Breast epithelium (tissue), 4 donors: ENCODE data around the gene ARHGEF3. TPM values are rescaled to one million over a fixed set of nuclear protein-coding genes. Genes with fewer than 3 reads are reported as not detected.
A peak's percentile ranks its signal among the peaks of the same experiment; 100 is the strongest.

Experiments
- DNase-seq, 2 donors: peaks; one replicate each; pipeline ENCODE4 v3.0.0-alpha.2; 2019; ENCODE audit warnings: low spot score in 2 of 2
- H3K27ac ChIP-seq, 2 donors: fragments of 200-600 bp; sonication (generic) in 1 of 2; one replicate each; pipeline ENCODE4 v1.5.1; 2016 to 2019; ENCODE audit warnings: mild to moderate bottlenecking in 1 of 2
- H3K27me3 ChIP-seq, 2 donors: fragments of 200-600 bp; sonication (generic) in 1 of 2; one replicate each; pipeline versions ENCODE4 v1.5.1 to v1.6.0; 2017 to 2019; ENCODE audit warnings: control low read depth in 1 of 2, mild to moderate bottlenecking in 1 of 2
- H3K36me3 ChIP-seq: fragments of 200-600 bp; one replicate; pipeline ENCODE4 v1.5.1; 2019
- H3K4me1 ChIP-seq, 2 donors: fragments of 200-600 bp; sonication (generic); one replicate each; pipeline ENCODE4 v1.5.1; 2016 to 2019; ENCODE audit warnings: control low read depth in 1 of 2
- H3K4me3 ChIP-seq, 3 donors: fragments of 200-600 bp; sonication (generic); 1 replicate in 2 of 3; 2 replicates in 1 of 3; pipeline ENCODE4 v1.5.1; 2016 to 2019; ENCODE audit warnings: mild to moderate bottlenecking in 3 of 3, moderate library complexity in 2 of 3
- H3K9me3 ChIP-seq, 2 donors: fragments of 200-600 bp; sonication (generic) in 1 of 2; one replicate each; pipeline ENCODE4 v1.5.1; 2016 to 2019; ENCODE audit warnings: control low read depth in 1 of 2
- POLR2A ChIP-seq: fragments of 450-650 bp; IDR thresholded peaks from one replicate; pipeline ENCODE4 v1.6.1; 2016; ENCODE audit warnings: antibody characterized with exemption, mild to moderate bottlenecking, moderate library complexity
- POLR2AphosphoS5 ChIP-seq, 3 donors: sonication (generic); formaldehyde crosslinking; IDR thresholded peaks; one replicate each; pipeline ENCODE4 v1.6.1; 2017; ENCODE audit warnings: antibody characterized with exemption in 3 of 3
- intact Hi-C: fragments of 100-400 bp; cut with DNase I; formaldehyde crosslinking; loops from one replicate; pipeline ENCODE4 v1.15.1; 2023; ENCODE audit warnings: low total_unique reads
- total RNA-seq, 3 donors: library from RNA; depleted of rRNA; stranded (reverse); fragments of >200 nt; gene quantifications; one replicate each; pipeline ENCODE4 v1.1.0, GENCODE V29; 2016
- TF ChIP-seq, protein P1 (sequence below), 3 donors: fragments of 450-650 bp; IDR thresholded peaks; one replicate each; pipeline ENCODE4 v1.5.1; 2016 to 2017; ENCODE audit warnings: antibody characterized with exemption in 3 of 3, mild to moderate bottlenecking in 3 of 3, moderate library complexity in 3 of 3

ARHGEF3 gene
- total RNA-seq, 3 donors from 2014 or later = 11.0 to 45.4 (median 25.2) TPM

GRCh38 chr3:56764904-56765547 is 36.7 kb downstream of the ARHGEF3 start:
- DNase-seq = no peak
- H3K9me3 ChIP-seq = no peaks in the 10 kb centered on the region
- intact Hi-C loops = no loop called here
- no peaks in the 10 kb centered on the region for H3K36me3 ChIP-seq
- no peak overlapping the region for H3K27ac ChIP-seq
- no peaks in the 10 kb centered on the region for H3K27me3 ChIP-seq
- no peaks in the 10 kb centered on the region for H3K4me1 ChIP-seq
- no peak overlapping the region for H3K4me3 ChIP-seq
- no peak for TF ChIP-seq POLR2AphosphoS5 (IDR thresholded peaks at IDR 0.05)
- TF ChIP-seq, protein P1, sequence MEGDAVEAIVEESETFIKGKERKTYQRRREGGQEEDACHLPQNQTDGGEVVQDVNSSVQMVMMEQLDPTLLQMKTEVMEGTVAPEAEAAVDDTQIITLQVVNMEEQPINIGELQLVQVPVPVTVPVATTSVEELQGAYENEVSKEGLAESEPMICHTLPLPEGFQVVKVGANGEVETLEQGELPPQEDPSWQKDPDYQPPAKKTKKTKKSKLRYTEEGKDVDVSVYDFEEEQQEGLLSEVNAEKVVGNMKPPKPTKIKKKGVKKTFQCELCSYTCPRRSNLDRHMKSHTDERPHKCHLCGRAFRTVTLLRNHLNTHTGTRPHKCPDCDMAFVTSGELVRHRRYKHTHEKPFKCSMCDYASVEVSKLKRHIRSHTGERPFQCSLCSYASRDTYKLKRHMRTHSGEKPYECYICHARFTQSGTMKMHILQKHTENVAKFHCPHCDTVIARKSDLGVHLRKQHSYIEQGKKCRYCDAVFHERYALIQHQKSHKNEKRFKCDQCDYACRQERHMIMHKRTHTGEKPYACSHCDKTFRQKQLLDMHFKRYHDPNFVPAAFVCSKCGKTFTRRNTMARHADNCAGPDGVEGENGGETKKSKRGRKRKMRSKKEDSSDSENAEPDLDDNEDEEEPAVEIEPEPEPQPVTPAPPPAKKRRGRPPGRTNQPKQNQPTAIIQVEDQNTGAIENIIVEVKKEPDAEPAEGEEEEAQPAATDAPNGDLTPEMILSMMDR (IDR thresholded peaks at IDR 0.05) = no peak
- no peak for TF ChIP-seq POLR2A

DNA sequence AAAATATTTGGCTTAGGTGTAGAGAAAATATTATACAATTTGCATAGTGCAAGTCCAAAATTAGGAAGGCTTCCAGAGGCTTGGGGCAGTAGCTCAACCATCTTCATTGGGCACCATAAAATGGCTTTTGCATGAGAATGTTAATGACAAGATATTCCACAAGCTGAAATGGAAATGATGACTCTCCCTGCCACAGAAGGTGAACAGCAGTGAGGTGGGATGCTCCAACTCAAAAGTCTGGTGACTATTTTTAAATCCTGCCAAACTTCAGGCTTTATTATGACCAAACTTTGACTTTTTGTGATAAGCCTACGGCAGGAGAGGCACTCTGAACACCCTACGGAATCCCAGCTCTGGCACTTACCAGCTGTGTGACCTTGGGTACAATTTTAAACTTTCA is 37.6 kb downstream of the ARHGEF3 start:
- Histone ChIP-seq H3K27me3 (no peaks in the 10 kb centered on the region), H3K4me1 (no peaks in the 10 kb centered on the region), H3K4me3 (no peak overlapping the region), H3K9me3 (no peaks in the 10 kb centered on the region), H3K36me3 (no peaks in the 10 kb centered on the region), H3K27ac (no peak overlapping the region)
- intact Hi-C loops = no loop called here
- TF ChIP-seq POLR2AphosphoS5 (IDR thresholded peaks at IDR 0.05) (no peak), POLR2A (no peak)
- TF ChIP-seq, protein P1 (IDR thresholded peaks at IDR 0.05) = no peak
- no peak for DNase-seq

DNA sequence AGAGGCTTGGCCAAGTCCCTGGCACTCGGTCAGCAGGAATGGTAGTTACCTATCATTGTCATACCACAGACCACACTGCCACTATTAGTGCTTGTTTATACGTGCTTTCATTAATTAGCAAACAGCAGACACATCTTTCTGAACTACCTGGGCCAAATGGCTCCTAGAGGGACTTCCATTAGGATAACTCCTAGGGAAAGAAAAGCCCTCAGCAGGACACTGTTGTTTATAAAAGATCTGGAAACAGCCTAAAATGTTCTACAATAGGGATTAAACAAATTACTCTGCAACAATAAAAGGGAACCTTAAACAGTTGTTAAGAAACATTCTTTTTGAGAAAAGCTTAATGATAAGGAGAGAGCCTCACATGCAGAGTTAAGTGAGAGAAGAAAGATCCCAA is 38.5 kb downstream of the ARHGEF3 start:
- H3K4me3 ChIP-seq = no peak overlapping the region
- TF ChIP-seq POLR2AphosphoS5 (IDR thresholded peaks at IDR 0.05) (no peak), POLR2A (no peak)
- TF ChIP-seq, protein P1 (IDR thresholded peaks at IDR 0.05) = no peak
- H3K9me3 ChIP-seq = no peaks in the 10 kb centered on the region
- DNase-seq = no peak
- H3K27me3 ChIP-seq = no peaks in the 10 kb centered on the region
- no peaks in the 10 kb centered on the region for H3K4me1 ChIP-seq
- no peaks in the 10 kb centered on the region for H3K36me3 ChIP-seq
- no peak overlapping the region for H3K27ac ChIP-seq
- intact Hi-C loops = no loop called here

- Histone ChIP-seq H3K36me3 (no peaks in the 10 kb centered on the region), H3K4me3 (no peak overlapping the region), H3K9me3 (no peaks in the 10 kb centered on the region), H3K4me1 (no peaks in the 10 kb centered on the region), H3K27ac (no peak overlapping the region), H3K27me3 (no peaks in the 10 kb centered on the region)
- TF ChIP-seq POLR2A (no peak), POLR2AphosphoS5 (IDR thresholded peaks at IDR 0.05) (no peak)
- TF ChIP-seq, protein P1 (IDR thresholded peaks at IDR 0.05) = no peak
- intact Hi-C loops = no loop called here
- no peak for DNase-seq
These were observed 39.0 kb downstream of the ARHGEF3 start for GRCh38 chr3:56762718-56763117.

GRCh38 chr3:56761887-56762651 is 39.7 kb downstream of the ARHGEF3 start:
- intact Hi-C loops = no loop called here
- no peaks in the 10 kb centered on the region for H3K27me3 ChIP-seq
- no peaks in the 10 kb centered on the region for H3K36me3 ChIP-seq
- H3K4me1 ChIP-seq = no peaks in the 10 kb centered on the region
- H3K4me3 ChIP-seq = no peak overlapping the region
- H3K27ac ChIP-seq = peak overlapping the region; percentile 8 to 42
- H3K9me3 ChIP-seq = no peaks in the 10 kb centered on the region
- DNase-seq = no peak
- TF ChIP-seq POLR2A = no peak
- TF ChIP-seq, protein P1 (IDR thresholded peaks at IDR 0.05) = no peak
- no peak for TF ChIP-seq POLR2AphosphoS5 (IDR thresholded peaks at IDR 0.05)
